ENCODE results near the gene PPCS. TPM values are rescaled to one million over a fixed set of nuclear protein-coding genes. Genes with fewer than 3 reads are reported as not detected.
"Not testable (repeated sequence)": the region's sequence is repeated elsewhere in the genome, so short reads cannot be mapped to it uniquely, and the experiment has no call there.

Gene PPCS
- total and polyA plus RNA-seq, 9 of the 15 experiments (the other 6 are each of a cell fraction or from before 2014, with no cell fraction given) = 7.9 to 34.6 (median 14.8) TPM

DNA sequence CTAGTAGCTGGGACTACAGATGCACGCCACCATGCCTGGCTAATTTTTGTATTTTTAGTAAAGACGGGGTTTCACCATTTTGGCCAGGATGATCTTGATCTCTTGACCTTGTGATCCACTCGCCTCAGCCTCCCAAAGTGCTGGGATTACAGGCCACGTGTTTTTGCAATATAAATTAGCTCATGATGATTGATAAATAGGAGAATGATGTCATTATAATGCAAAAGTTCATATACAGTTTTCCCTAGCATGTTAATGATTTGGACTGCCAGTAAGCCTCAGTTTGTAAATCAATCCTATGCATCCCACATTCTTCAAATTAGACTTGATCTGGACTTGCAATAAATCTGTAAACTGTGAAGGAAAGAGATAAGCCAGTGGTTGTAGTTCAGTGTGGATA lies 21.0 kb downstream of the PPCS start:
- CTCF ChIA-PET (ENCODE audit: low intra/inter-chr PET ratio); H3K36me3 ChIP-seq (ENCODE audit: control insufficient read depth, insufficient read depth, low read length); H2AFZ ChIP-seq (ENCODE audit: low read depth, low read length); H3K27me3 ChIP-seq (ENCODE audit: control insufficient read depth in 2 of 2, insufficient read depth in 2 of 2, low read length in 2 of 2); DNase-seq (ENCODE audit: extremely low read depth in 1 of 4, low spot score in 3 of 4); H3K9me1 ChIP-seq (ENCODE audit: control insufficient read depth, insufficient read depth, low read length); H3K9ac ChIP-seq (ENCODE audit: insufficient read depth in 1 of 2, low read depth in 2 of 2, low read length in 2 of 2); H3K79me2 ChIP-seq (ENCODE audit: control insufficient read depth, insufficient read depth, low read length); H3K27ac ChIP-seq (ENCODE audit: extremely low read depth, low read depth, low read length); H3K4me1 ChIP-seq (replicated peaks in 1 of 2; ENCODE audit: control insufficient read depth in 2 of 2, insufficient read depth in 2 of 2, low read length in 2 of 2); H3K4me2 ChIP-seq (ENCODE audit: insufficient read depth, low read length); ATAC-seq; in situ Hi-C loops (cut with MboI); FAIRE-seq; H3K4me3 ChIP-seq; intact Hi-C loops (cut with micrococcal nuclease); H3K9me3 ChIP-seq (replicated peaks; ENCODE audit: control insufficient read depth, insufficient read depth, low read depth, low read length); BruUV-seq (replicated peaks); H4K20me1 ChIP-seq (replicated peaks; ENCODE audit: control insufficient read depth, insufficient read depth, low read length): not testable (repeated sequence)
- POLR2A ChIA-PET = interaction anchor here (1.2 kb wide), 1 partner anchor 8 kb away, joined by 4 read pairs; no protein-coding TSS in a partner anchor
- WGBS (ENCODE audit: insufficient coverage, low coverage, missing lambda C conversion rate) = 2% methylated on average over 4 of the region's 4 CpGs

DNA sequence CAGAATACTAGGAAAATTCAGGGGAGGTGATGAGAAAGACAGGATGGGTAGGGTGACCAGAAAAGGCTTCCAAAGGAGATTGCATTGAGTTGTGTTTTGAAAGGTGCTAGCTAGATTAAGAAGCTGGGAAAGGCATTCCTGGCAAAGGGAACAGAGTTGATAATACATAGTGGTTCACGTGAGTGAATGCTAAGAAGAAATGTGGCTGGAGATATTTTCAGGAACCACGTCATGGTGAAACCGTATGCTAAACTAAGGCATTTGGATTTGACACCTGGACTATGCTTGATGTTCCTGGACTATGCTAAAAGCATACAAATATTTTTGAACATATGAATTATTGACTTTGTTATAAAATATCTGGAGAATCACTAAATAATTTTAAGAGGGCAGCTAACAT lies 21.4 kb downstream of the PPCS start:
- Histone ChIP-seq H4K20me1 (replicated peaks; ENCODE audit: control insufficient read depth, insufficient read depth, low read length) (no peaks in the 10 kb centered on the region), H3K4me3 (no peak overlapping the region), H3K9ac (ENCODE audit: insufficient read depth in 1 of 2, low read depth in 2 of 2, low read length in 2 of 2) (no peak overlapping the region), H3K4me2 (ENCODE audit: insufficient read depth, low read length) (no peak overlapping the region), H3K4me1 (replicated peaks in 1 of 2; ENCODE audit: control insufficient read depth in 2 of 2, insufficient read depth in 2 of 2, low read length in 2 of 2) (no peaks in the 10 kb centered on the region), H3K36me3 (ENCODE audit: control insufficient read depth, insufficient read depth, low read length) (no peaks in the 10 kb centered on the region), H2AFZ (ENCODE audit: low read depth, low read length) (no peak overlapping the region), H3K27me3 (ENCODE audit: control insufficient read depth in 2 of 2, insufficient read depth in 2 of 2, low read length in 2 of 2) (peaks cover 3 to 4% of the 10 kb centered on the region in 2 experiments; a peak in 1 of 5 replicates), H3K9me1 (ENCODE audit: control insufficient read depth, insufficient read depth, low read length) (no peaks in the 10 kb centered on the region), H3K79me2 (ENCODE audit: control insufficient read depth, insufficient read depth, low read length) (no peaks in the 10 kb centered on the region), H3K27ac (ENCODE audit: extremely low read depth, low read depth, low read length) (no peak overlapping the region), H3K9me3 (replicated peaks; ENCODE audit: control insufficient read depth, insufficient read depth, low read depth, low read length) (no peaks in the 10 kb centered on the region)
- FAIRE-seq (no peak), DNase-seq (ENCODE audit: extremely low read depth in 1 of 4, low spot score in 3 of 4) (no peak), ATAC-seq (no peak)
- in situ Hi-C loops (cut with MboI) (no loop called here), intact Hi-C loops (cut with micrococcal nuclease) (no loop called here)
- ChIA-PET CTCF (ENCODE audit: low intra/inter-chr PET ratio) (no interaction called here), POLR2A (no interaction called here)
- no TSS peak for BruUV-seq (replicated peaks)
- TF ChIP-seq NELFE (IDR thresholded peaks at IDR 0.05; ENCODE audit: insufficient read depth, insufficient read length) (no peak), MAZ (CRISPR knock-in tag; conservative IDR thresholded peaks at IDR 0.05 in 1 of 2, IDR thresholded peaks at IDR 0.05 in 1 of 2) (no peak)
- 4% methylated on average over 3 of the region's 3 CpGs for WGBS (ENCODE audit: insufficient coverage, low coverage, missing lambda C conversion rate)

Measured in K562 (cell line).